HepG2 (cell line): ENCODE data around the gene ARHGAP26. TPM values are rescaled to one million over a fixed set of nuclear protein-coding genes. Genes with fewer than 3 reads are reported as not detected.

Experiments used
- ASH2L ChIP-seq: fragments of 300-600, 200-600 bp; sonication (generic); IDR thresholded peaks from 2 replicates; pipeline ENCODE4 v1.7.0; 2017; ENCODE audit warnings: low read depth, mild to moderate bottlenecking, moderate library complexity, mixed read lengths, low read length; ENCODE audit not compliant: insufficient read length
- BCL6 ChIP-seq: IDR thresholded peaks from 2 replicates; pipeline ENCODE4 v1.6.1; 2016; ENCODE audit warnings: missing genetic modification reagents, missing compliant biosample characterization
- EHMT2 ChIP-seq: fragments of 200-600 bp; sonication (generic); IDR thresholded peaks from 2 replicates; pipeline ENCODE4 v1.7.0; 2017; ENCODE audit warnings: antibody characterized with exemption, low read depth, low read length, borderline replicate concordance
- EP300 ChIP-seq, 3 experiments: sonication (generic) in 1 of 3; formaldehyde crosslinking in 1 of 3; IDR thresholded peaks; 2 replicates each; pipeline versions ENCODE4 v1.5.1 to v1.6.1; 2011 to 2020; ENCODE audit warnings: low read depth in 2 of 3, low read length in 2 of 3, borderline replicate concordance in 1 of 3, improper control_type of control experiment in 1 of 3, mild to moderate bottlenecking in 1 of 3, missing genetic modification reagents in 1 of 3, moderate library complexity in 1 of 3
- KDM6A ChIP-seq: IDR thresholded peaks from 2 replicates; pipeline ENCODE4 v1.6.1; 2016; ENCODE audit warnings: low read depth
- NCOR1 ChIP-seq: fragments of 200-600 bp; sonication (generic); IDR thresholded peaks from 2 replicates; pipeline ENCODE4 v1.7.0; 2017; ENCODE audit warnings: antibody characterized with exemption, low read length, borderline replicate concordance
- NFE2L1 ChIP-seq: sonication (generic); formaldehyde crosslinking; IDR thresholded peaks from 2 replicates; pipeline ENCODE4 v1.4.0; 2020; ENCODE audit warnings: missing genetic modification reagents, mild to moderate bottlenecking, borderline replicate concordance
- NR2F6 ChIP-seq, 2 experiments: IDR thresholded peaks; 2 replicates each; pipeline ENCODE4 v1.6.1; 2016; ENCODE audit warnings: antibody characterized with exemption in 1 of 2, mild to moderate bottlenecking in 1 of 2
- RBAK ChIP-seq: sonication (generic); formaldehyde crosslinking; IDR thresholded peaks from 2 replicates; pipeline ENCODE4 v1.5.1; 2020; ENCODE audit warnings: mild to moderate bottlenecking, missing genetic modification reagents
- RXRB ChIP-seq: IDR thresholded peaks from 2 replicates; pipeline ENCODE4 v1.6.1; 2016; ENCODE audit warnings: borderline replicate concordance, missing genetic modification reagents, missing compliant biosample characterization
- SALL1 ChIP-seq: sonication (generic); formaldehyde crosslinking; IDR thresholded peaks from 2 replicates; pipeline ENCODE4 v1.8.0; 2022; ENCODE audit warnings: mild to moderate bottlenecking, missing genetic modification reagents
- SMYD3 ChIP-seq: sonication (generic); formaldehyde crosslinking; IDR thresholded peaks from 2 replicates; pipeline ENCODE4 v1.8.1; 2023; ENCODE audit warnings: mild to moderate bottlenecking, missing genetic modification reagents
- SOX13 ChIP-seq, 3 experiments: fragments of 450-650 bp in 1 of 3; sonication (generic) in 1 of 3; formaldehyde crosslinking in 1 of 3; IDR thresholded peaks in 2 of 3; conservative IDR thresholded peaks in 1 of 3; 2 replicates each; pipeline versions ENCODE4 v1.5.0 to v1.6.1; 2016 to 2020; ENCODE audit warnings: antibody characterized with exemption in 1 of 3, mild to moderate bottlenecking in 1 of 3, missing compliant biosample characterization in 1 of 3, missing genetic modification reagents in 1 of 3, moderate library complexity in 1 of 3
- TARDBP ChIP-seq: sonication (generic); formaldehyde crosslinking; IDR thresholded peaks from 2 replicates; pipeline ENCODE4 v1.8.0; 2022; ENCODE audit warnings: mild to moderate bottlenecking, missing genetic modification reagents
- TCF12 ChIP-seq, 2 experiments: fragments of 450-650 bp in 1 of 2; sonication (generic) in 1 of 2; formaldehyde crosslinking in 1 of 2; IDR thresholded peaks; 2 replicates each; pipeline versions ENCODE4 v1.6.1 to v1.8.0; 2017 to 2022; ENCODE audit warnings: antibody characterized with exemption in 1 of 2, mild to moderate bottlenecking in 1 of 2, missing genetic modification reagents in 1 of 2, moderate library complexity in 1 of 2
- ZFP41 ChIP-seq: sonication (generic); formaldehyde crosslinking; IDR thresholded peaks from 2 replicates; pipeline ENCODE4 v1.4.0; 2020; ENCODE audit warnings: mild to moderate bottlenecking, missing genetic modification reagents, borderline replicate concordance
- ZNF12 ChIP-seq: sonication (generic); formaldehyde crosslinking; IDR thresholded peaks from 2 replicates; pipeline ENCODE4 v1.5.0; 2020; ENCODE audit warnings: missing genetic modification reagents
- ZNF460 ChIP-seq: sonication (generic); formaldehyde crosslinking; IDR thresholded peaks from 2 replicates; pipeline ENCODE4 v1.5.1; 2020; ENCODE audit warnings: missing genetic modification reagents, mild to moderate bottlenecking, borderline replicate concordance
- polyA plus RNA-seq, 8 experiments: library from polyadenylated mRNA; depleted of rRNA in 3 of 8; stranded (reverse) in 7 of 8; unstranded in 1 of 8; fragments of >200 nt; fragmentation: Illumina TruSeq in 4 of 8; extraction: Trizol in 4 of 8; gene quantifications; 2 replicates each; pipeline versions ENCODE4 v1.2.1 to v1.2.3, GENCODE V29; 2011 to 2016; ENCODE audit warnings: low read depth in 4 of 8, missing spikeins in 1 of 8, mixed read lengths in 1 of 8; ENCODE audit not compliant: insufficient read depth in 1 of 8
- total RNA-seq, 5 experiments: library from RNA; depleted of rRNA; stranded (reverse); fragments of >200 nt; fragmentation: Illumina TruSeq; extraction: Trizol; gene quantifications; 2 replicates each; pipeline ENCODE4 v1.2.3, GENCODE V29; 2016; ENCODE audit warnings: low read depth in 1 of 5
- TF ChIP-seq, protein P1 (sequence below): sonication (generic); formaldehyde crosslinking; IDR thresholded peaks from 2 replicates; pipeline ENCODE4 v1.5.1; 2020; ENCODE audit warnings: mild to moderate bottlenecking, moderate library complexity, missing genetic modification reagents
- TF ChIP-seq, protein P2 (sequence below): sonication (generic); formaldehyde crosslinking; conservative IDR thresholded peaks from 2 replicates; pipeline ENCODE4 v1.4.0; 2020; ENCODE audit warnings: mild to moderate bottlenecking, missing genetic modification reagents, moderate library complexity
- TF ChIP-seq, protein P3 (sequence below): sonication (generic); formaldehyde crosslinking; IDR thresholded peaks from 2 replicates; pipeline ENCODE4 v1.5.0; 2020; ENCODE audit warnings: mild to moderate bottlenecking, missing genetic modification reagents

The ARHGAP26 gene
- total and polyA plus RNA-seq, 2 of the 13 experiments (the other 11 are each of a cell fraction or from before 2014, with no cell fraction given), result 9.6 to 18.2 TPM

DNA sequence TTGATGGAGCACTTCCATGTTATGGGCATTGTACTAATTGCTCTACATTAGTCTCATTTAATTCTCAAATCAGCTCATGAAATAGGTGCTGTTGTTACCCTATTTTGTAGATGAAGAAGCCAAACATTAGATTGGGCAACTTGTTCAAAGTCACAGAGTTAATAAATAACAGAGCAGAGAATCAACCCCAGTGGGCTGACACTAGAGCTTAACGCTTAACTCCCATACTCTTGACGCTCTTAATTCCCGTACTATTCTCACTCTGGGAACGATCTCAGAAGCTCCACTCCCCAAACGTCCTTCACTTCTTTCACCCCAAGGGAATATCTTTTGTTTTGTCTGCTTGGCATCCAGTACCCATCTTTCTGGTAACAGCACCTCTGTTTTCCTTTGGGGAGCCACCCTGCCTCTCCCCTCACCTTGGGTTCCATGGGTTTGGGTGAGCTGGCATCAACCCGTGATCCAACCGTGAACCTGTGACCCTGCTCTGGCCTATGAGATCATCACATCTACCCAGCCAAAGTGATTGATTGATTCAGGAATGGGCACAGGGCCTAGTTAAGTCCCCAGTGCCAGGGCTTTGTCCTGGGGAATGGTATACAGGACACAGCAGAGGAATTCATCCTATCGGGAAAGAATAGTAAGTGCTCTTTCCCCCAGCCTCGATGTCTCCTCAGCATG lies 464.1 kb downstream of the ARHGAP26 start (continued):
- TF ChIP-seq, protein P1, sequence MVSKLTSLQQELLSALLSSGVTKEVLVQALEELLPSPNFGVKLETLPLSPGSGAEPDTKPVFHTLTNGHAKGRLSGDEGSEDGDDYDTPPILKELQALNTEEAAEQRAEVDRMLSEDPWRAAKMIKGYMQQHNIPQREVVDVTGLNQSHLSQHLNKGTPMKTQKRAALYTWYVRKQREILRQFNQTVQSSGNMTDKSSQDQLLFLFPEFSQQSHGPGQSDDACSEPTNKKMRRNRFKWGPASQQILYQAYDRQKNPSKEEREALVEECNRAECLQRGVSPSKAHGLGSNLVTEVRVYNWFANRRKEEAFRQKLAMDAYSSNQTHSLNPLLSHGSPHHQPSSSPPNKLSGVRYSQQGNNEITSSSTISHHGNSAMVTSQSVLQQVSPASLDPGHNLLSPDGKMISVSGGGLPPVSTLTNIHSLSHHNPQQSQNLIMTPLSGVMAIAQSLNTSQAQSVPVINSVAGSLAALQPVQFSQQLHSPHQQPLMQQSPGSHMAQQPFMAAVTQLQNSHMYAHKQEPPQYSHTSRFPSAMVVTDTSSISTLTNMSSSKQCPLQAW, result peak; percentile 98
- TF ChIP-seq NCOR1 (peak; percentile 55; the same call in 1 of the 2 replicates), TCF12 (IDR thresholded peaks at IDR 0.05) (no peak), TCF12 (CRISPR knock-in tag; IDR thresholded peaks at IDR 0.05) (no peak), EP300 (IDR thresholded peaks at IDR 0.05; ENCODE audit: low read depth in 2 of 2, low read length in 2 of 2) (peak in 1 of 2 experiments; percentile 44; a peak in 1 of 4 replicates), EP300 (CRISPR knock-in tag; IDR thresholded peaks at IDR 0.05; ENCODE audit: borderline replicate concordance) (no peak), SALL1 (CRISPR knock-in tag) (peak; percentile 20; the same call in 1 of the 2 replicates), BCL6 (CRISPR knock-in tag) (0 out of 2 replicates have a peak, but pooled peaks have one; percentile 21), NFE2L1 (no peak), NR2F6 (IDR thresholded peaks at IDR 0.05) (peak; percentile 17; the same call in 1 of the 2 replicates), NR2F6 (CRISPR knock-in tag; IDR thresholded peaks at IDR 0.05) (peak; percentile 44; the same call in 1 of the 2 replicates), TARDBP (CRISPR knock-in tag) (0 out of 2 replicates have a peak, but pooled peaks have one; percentile 23), ZNF460 (CRISPR knock-in tag) (no peak), ASH2L (peak; percentile 48), RXRB (CRISPR knock-in tag) (peak; percentile 42), ZNF12 (no peak), SOX13 (IDR thresholded peaks at IDR 0.05) (no peak), SOX13 (CRISPR knock-in tag; conservative IDR thresholded peaks at IDR 0.05 in 1 of 2, IDR thresholded peaks at IDR 0.05 in 1 of 2) (peak in 1 of 2 experiments; percentile 50; a peak in 1 of 4 replicates), ZFP41 (CRISPR knock-in tag) (no peak), KDM6A (CRISPR knock-in tag) (peak; percentile 19; the same call in 1 of the 2 replicates), EHMT2 (peak; percentile 28; the same call in 1 of the 2 replicates), RBAK (no peak), SMYD3 (CRISPR knock-in tag) (no peak)
- TF ChIP-seq, protein P2, sequence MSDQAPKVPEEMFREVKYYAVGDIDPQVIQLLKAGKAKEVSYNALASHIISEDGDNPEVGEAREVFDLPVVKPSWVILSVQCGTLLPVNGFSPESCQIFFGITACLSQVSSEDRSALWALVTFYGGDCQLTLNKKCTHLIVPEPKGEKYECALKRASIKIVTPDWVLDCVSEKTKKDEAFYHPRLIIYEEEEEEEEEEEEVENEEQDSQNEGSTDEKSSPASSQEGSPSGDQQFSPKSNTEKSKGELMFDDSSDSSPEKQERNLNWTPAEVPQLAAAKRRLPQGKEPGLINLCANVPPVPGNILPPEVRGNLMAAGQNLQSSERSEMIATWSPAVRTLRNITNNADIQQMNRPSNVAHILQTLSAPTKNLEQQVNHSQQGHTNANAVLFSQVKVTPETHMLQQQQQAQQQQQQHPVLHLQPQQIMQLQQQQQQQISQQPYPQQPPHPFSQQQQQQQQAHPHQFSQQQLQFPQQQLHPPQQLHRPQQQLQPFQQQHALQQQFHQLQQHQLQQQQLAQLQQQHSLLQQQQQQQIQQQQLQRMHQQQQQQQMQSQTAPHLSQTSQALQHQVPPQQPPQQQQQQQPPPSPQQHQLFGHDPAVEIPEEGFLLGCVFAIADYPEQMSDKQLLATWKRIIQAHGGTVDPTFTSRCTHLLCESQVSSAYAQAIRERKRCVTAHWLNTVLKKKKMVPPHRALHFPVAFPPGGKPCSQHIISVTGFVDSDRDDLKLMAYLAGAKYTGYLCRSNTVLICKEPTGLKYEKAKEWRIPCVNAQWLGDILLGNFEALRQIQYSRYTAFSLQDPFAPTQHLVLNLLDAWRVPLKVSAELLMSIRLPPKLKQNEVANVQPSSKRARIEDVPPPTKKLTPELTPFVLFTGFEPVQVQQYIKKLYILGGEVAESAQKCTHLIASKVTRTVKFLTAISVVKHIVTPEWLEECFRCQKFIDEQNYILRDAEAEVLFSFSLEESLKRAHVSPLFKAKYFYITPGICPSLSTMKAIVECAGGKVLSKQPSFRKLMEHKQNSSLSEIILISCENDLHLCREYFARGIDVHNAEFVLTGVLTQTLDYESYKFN (CRISPR knock-in tag), result peak; percentile 77
- TF ChIP-seq, protein P3, sequence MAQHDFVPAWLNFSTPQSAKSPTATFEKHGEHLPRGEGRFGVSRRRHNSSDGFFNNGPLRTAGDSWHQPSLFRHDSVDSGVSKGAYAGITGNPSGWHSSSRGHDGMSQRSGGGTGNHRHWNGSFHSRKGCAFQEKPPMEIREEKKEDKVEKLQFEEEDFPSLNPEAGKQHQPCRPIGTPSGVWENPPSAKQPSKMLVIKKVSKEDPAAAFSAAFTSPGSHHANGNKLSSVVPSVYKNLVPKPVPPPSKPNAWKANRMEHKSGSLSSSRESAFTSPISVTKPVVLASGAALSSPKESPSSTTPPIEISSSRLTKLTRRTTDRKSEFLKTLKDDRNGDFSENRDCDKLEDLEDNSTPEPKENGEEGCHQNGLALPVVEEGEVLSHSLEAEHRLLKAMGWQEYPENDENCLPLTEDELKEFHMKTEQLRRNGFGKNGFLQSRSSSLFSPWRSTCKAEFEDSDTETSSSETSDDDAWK (CRISPR knock-in tag), result no peak
